Glutamatergic neuron (in vitro differentiated cells): Measurements from ENCODE around the gene CADM2. TPM values are rescaled to one million over a fixed set of nuclear protein-coding genes. Genes with fewer than 3 reads are reported as not detected.

Source experiments
- DNase-seq: peaks from one replicate; pipeline ENCODE4 v3.0.0; 2022
- H3K27ac Mint-ChIP-seq: one replicate; pipeline ENCODE4 v1.8.0; 2020; ENCODE audit warnings: mild to moderate bottlenecking, mixed read lengths, inconsistent platforms; ENCODE audit not compliant: unreplicated experiment
- H3K27me3 Mint-ChIP-seq: one replicate; pipeline ENCODE4 v1.8.0; 2020; ENCODE audit warnings: mild to moderate bottlenecking, moderate library complexity, mixed read lengths, inconsistent platforms; ENCODE audit not compliant: unreplicated experiment
- H3K36me3 Mint-ChIP-seq: one replicate; pipeline ENCODE4 v1.8.0; 2020; ENCODE audit warnings: mild to moderate bottlenecking, mixed read lengths, inconsistent platforms; ENCODE audit not compliant: unreplicated experiment
- H3K4me1 Mint-ChIP-seq: one replicate; pipeline ENCODE4 v1.8.0; 2020; ENCODE audit warnings: mild to moderate bottlenecking, low read depth, mixed read lengths, inconsistent platforms; ENCODE audit not compliant: unreplicated experiment
- H3K4me3 Mint-ChIP-seq: one replicate; pipeline ENCODE4 v1.8.0; 2020; ENCODE audit warnings: mild to moderate bottlenecking, mixed read lengths, inconsistent platforms; ENCODE audit not compliant: unreplicated experiment
- H3K9me3 Mint-ChIP-seq: one replicate; pipeline ENCODE4 v1.8.0; 2020; ENCODE audit warnings: mild to moderate bottlenecking, moderate library complexity, mixed read lengths, inconsistent platforms; ENCODE audit not compliant: unreplicated experiment
- CTCF ChIP-seq: fragments of 200-600 bp; sonication (generic); IDR thresholded peaks from one replicate; pipeline ENCODE4 v1.5.0; 2021; ENCODE audit not compliant: partially characterized antibody, unreplicated experiment
- total RNA-seq: library from RNA; stranded (reverse); fragmentation: NEBNext Ultra II Directional; extraction: Animal tissue kit (Norgen Biotek cat#: 25700); gene quantifications from one replicate; pipeline ENCODE4 v1.2.1, GENCODE V29; 2021; ENCODE audit not compliant: unreplicated experiment

The CADM2 gene
- total RNA-seq, 1 donor from 2014 or later: 233 TPM

- H3K27ac Mint-ChIP-seq: peak overlapping the region; percentile 41
- DNase-seq: no peak
- no peak for TF ChIP-seq CTCF
- no peaks in the 10 kb centered on the region for H3K9me3 Mint-ChIP-seq
- H3K27me3 Mint-ChIP-seq: no peaks in the 10 kb centered on the region
- H3K4me3 Mint-ChIP-seq: peak overlapping the region; percentile 55
- H3K36me3 Mint-ChIP-seq: no peaks in the 10 kb centered on the region
- H3K4me1 Mint-ChIP-seq: peaks cover 5% of the 10 kb centered on the region
Measured at GRCh38 chr3:85244091-85244490, 285.3 kb downstream of the CADM2 start.

GRCh38 chr3:85244519-85244918 lies 285.7 kb downstream of the CADM2 start:
- no peak for TF ChIP-seq CTCF
- H3K27ac Mint-ChIP-seq: no peak overlapping the region
- no peaks in the 10 kb centered on the region for H3K27me3 Mint-ChIP-seq
- DNase-seq: no peak
- H3K4me1 Mint-ChIP-seq: peaks cover 5% of the 10 kb centered on the region
- H3K36me3 Mint-ChIP-seq: no peaks in the 10 kb centered on the region
- no peaks in the 10 kb centered on the region for H3K9me3 Mint-ChIP-seq
- H3K4me3 Mint-ChIP-seq: peak overlapping the region; percentile 42

GRCh38 chr3:85251766-85252165 lies 293.0 kb downstream of the CADM2 start:
- Mint-ChIP-seq H3K4me1 (peaks cover 22% of the 10 kb centered on the region), H3K9me3 (no peaks in the 10 kb centered on the region), H3K4me3 (no peak overlapping the region), H3K27me3 (no peaks in the 10 kb centered on the region), H3K27ac (no peak overlapping the region), H3K36me3 (no peaks in the 10 kb centered on the region)
- TF ChIP-seq CTCF: no peak
- DNase-seq: no peak

- Mint-ChIP-seq H3K27ac (no peak overlapping the region), H3K36me3 (no peaks in the 10 kb centered on the region), H3K4me3 (no peak overlapping the region), H3K4me1 (peaks cover 22% of the 10 kb centered on the region), H3K27me3 (no peaks in the 10 kb centered on the region), H3K9me3 (no peaks in the 10 kb centered on the region)
- TF ChIP-seq CTCF: no peak
- no peak for DNase-seq
Measured at GRCh38 chr3:85252686-85253085, 293.9 kb downstream of the CADM2 start.

- no peak overlapping the region for H3K4me3 Mint-ChIP-seq
- H3K36me3 Mint-ChIP-seq: no peaks in the 10 kb centered on the region
- no peak overlapping the region for H3K27ac Mint-ChIP-seq
- no peak for DNase-seq
- peaks cover 28% of the 10 kb centered on the region for H3K4me1 Mint-ChIP-seq
- no peaks in the 10 kb centered on the region for H3K9me3 Mint-ChIP-seq
- H3K27me3 Mint-ChIP-seq: no peaks in the 10 kb centered on the region
- no peak for TF ChIP-seq CTCF
Measured at GRCh38 chr3:85254738-85255137, 295.9 kb downstream of the CADM2 start.
